ENCODE data around the gene COL16A1.
A peak's percentile ranks its signal among the peaks of the same experiment; 100 is the strongest.

The COL16A1 gene

GRCh38 chr1:31752258-31752657, 48.4 kb upstream of the COL16A1 start:
- H3K36me3 ChIP-seq (ENCODE audit: control insufficient read depth in 2 of 2, insufficient read depth in 1 of 2, low read length in 2 of 2): peaks cover 0 to 21% of the 10 kb centered on the region in 2 experiments; a peak in 1 of 3 replicates
- no peak overlapping the region for H3K27ac ChIP-seq (ENCODE audit: extremely low read depth, low read depth, low read length)
- H3K4me3 ChIP-seq (ENCODE audit: low read depth, low read length): no peak overlapping the region
- ChIA-PET CTCF (interaction anchor here (0.6 to 1.5 kb wide), 6 partner anchors 11 to 590 kb away, joined by 3 to 6 read pairs (median 4); no protein-coding TSS in a partner anchor), POLR2A (no interaction called here)
- H3K4me1 ChIP-seq (ENCODE audit: control insufficient read depth, insufficient read depth, low read length): no peaks in the 10 kb centered on the region; the same call in 1 of the 2 replicates
- TF ChIP-seq GLIS2 (tag by site-specific recombination; IDR thresholded peaks at IDR 0.05): 0 out of 2 replicates have a peak, but pooled peaks have one; percentile 5
- peak; percentile 12; the same call in 1 of the 2 replicates for TF ChIP-seq ZIC2 (tag by site-specific recombination; IDR thresholded peaks at IDR 0.05)
- TF ChIP-seq ZNF777 (tag by site-specific recombination; IDR thresholded peaks at IDR 0.05; ENCODE audit: borderline replicate concordance): no peak
- TF ChIP-seq KLF17 (tag by site-specific recombination; IDR thresholded peaks at IDR 0.05): no peak
- no peaks in the 10 kb centered on the region for H3K9me3 ChIP-seq (ENCODE audit: control insufficient read depth, insufficient read depth, low read depth, low read length)

GRCh38 chr1:31751822-31752241, 48.0 kb upstream of the COL16A1 start:
- ChIA-PET POLR2A (interaction anchor here (0.6 kb wide), 1 partner anchor 10 kb away, joined by 3 read pairs; no protein-coding TSS in a partner anchor), CTCF (interaction anchor here (0.6 to 1.5 kb wide), 5 partner anchors 28 to 589 kb away, joined by 3 to 6 read pairs (median 4); no protein-coding TSS in a partner anchor)
- Histone ChIP-seq H3K9me3 (ENCODE audit: control insufficient read depth, insufficient read depth, low read depth, low read length) (no peaks in the 10 kb centered on the region), H3K27ac (ENCODE audit: extremely low read depth, low read depth, low read length) (no peak overlapping the region), H3K36me3 (ENCODE audit: control insufficient read depth in 2 of 2, insufficient read depth in 1 of 2, low read length in 2 of 2) (peaks cover 0 to 16% of the 10 kb centered on the region in 2 experiments; a peak in 1 of 3 replicates), H3K4me3 (ENCODE audit: low read depth, low read length) (no peak overlapping the region), H3K4me1 (ENCODE audit: control insufficient read depth, insufficient read depth, low read length) (no peaks in the 10 kb centered on the region; the same call in 1 of the 2 replicates)
- TF ChIP-seq ZFHX2 (tag by site-specific recombination; conservative IDR thresholded peaks at IDR 0.05) (peak; percentile 32), PRDM1 (tag by site-specific recombination; IDR thresholded peaks at IDR 0.05) (peak; percentile 88), GLIS2 (tag by site-specific recombination; IDR thresholded peaks at IDR 0.05) (0 out of 2 replicates have a peak, but pooled peaks have one; percentile 4), SP3 (tag by site-specific recombination; IDR thresholded peaks at IDR 0.05) (no peak), PRDM10 (tag by site-specific recombination; IDR thresholded peaks at IDR 0.05) (0 out of 2 replicates have a peak, but pooled peaks have one; percentile 46), ZBTB6 (tag by site-specific recombination; IDR thresholded peaks at IDR 0.05) (no peak)

- peaks cover 0 to 8% of the 10 kb centered on the region in 2 experiments; a peak in 1 of 3 replicates for H3K36me3 ChIP-seq (ENCODE audit: control insufficient read depth in 2 of 2, insufficient read depth in 1 of 2, low read length in 2 of 2)
- CTCF ChIA-PET: interaction anchor here (0.6 to 1.5 kb wide), 4 partner anchors 29 to 350 kb away, joined by 3 to 6 read pairs (median 4); no protein-coding TSS in a partner anchor
- POLR2A ChIA-PET: no interaction called here
- no peak overlapping the region for H3K4me3 ChIP-seq (ENCODE audit: low read depth, low read length)
- H3K9me3 ChIP-seq (ENCODE audit: control insufficient read depth, insufficient read depth, low read depth, low read length): no peaks in the 10 kb centered on the region
- no peaks in the 10 kb centered on the region; the same call in 1 of the 2 replicates for H3K4me1 ChIP-seq (ENCODE audit: control insufficient read depth, insufficient read depth, low read length)
- no peak overlapping the region for H3K27ac ChIP-seq (ENCODE audit: extremely low read depth, low read depth, low read length)
- peak; percentile 26; the same call in 1 of the 2 replicates for TF ChIP-seq ZBTB48 (tag by site-specific recombination; IDR thresholded peaks at IDR 0.05)
- peak; percentile 64 for TF ChIP-seq SP7 (tag by site-specific recombination; IDR thresholded peaks at IDR 0.05)
- peak; percentile 38; the same call in 1 of the 2 replicates for TF ChIP-seq BCL6B (tag by site-specific recombination; IDR thresholded peaks at IDR 0.05)
- TF ChIP-seq ZNF777 (tag by site-specific recombination; IDR thresholded peaks at IDR 0.05; ENCODE audit: borderline replicate concordance): no peak
- TF ChIP-seq ZFHX2 (tag by site-specific recombination; conservative IDR thresholded peaks at IDR 0.05): peak; percentile 34
- no peak for TF ChIP-seq ZNF148 (tag by site-specific recombination; IDR thresholded peaks at IDR 0.05; ENCODE audit: borderline replicate concordance)
- no peak for TF ChIP-seq ZNF561 (tag by site-specific recombination; IDR thresholded peaks at IDR 0.05; ENCODE audit: borderline replicate concordance)
- 0 out of 2 replicates have a peak, but pooled peaks have one; percentile 10 for TF ChIP-seq PATZ1 (tag by site-specific recombination; IDR thresholded peaks at IDR 0.05)
- no peak for TF ChIP-seq ZNF837 (tag by site-specific recombination; IDR thresholded peaks at IDR 0.05)
Observed at GRCh38 chr1:31750858-31751510, 47.2 kb upstream of the COL16A1 start.
